CD4-positive, alpha-beta T cell (primary cell): ENCODE measurements around the gene PPP1R1A. TPM values are rescaled to one million over a fixed set of nuclear protein-coding genes. Genes with fewer than 3 reads are reported as not detected.

ENCODE experiments used
- ATAC-seq: fragments of 200-7000 bp; cut with Tn5 transposase; one replicate; pipeline ENCODE4 v1.10.0; 2022; ENCODE audit warnings: mild to moderate bottlenecking; ENCODE audit not compliant: poor library complexity
- CTCF ChIA-PET: fragments of 350-600 bp; sonication (Branson Sonifier 250); formaldehyde crosslinking; loops from one replicate; lab custom pipeline; 2021; ENCODE audit warnings: antibody characterized with exemption, inconsistent platforms; lab: Charles Lee
- POLR2A ChIA-PET: fragments of 350-600 bp; sonication (Branson Sonifier 250); formaldehyde crosslinking; loops from one replicate; lab custom pipeline; 2021; ENCODE audit warnings: antibody characterized with exemption, inconsistent platforms; lab: Charles Lee
- DNase-seq, 14 experiments: peaks; one replicate each; pipeline ENCODE4 v3.0.0-alpha.2; 2013 to 2020; ENCODE audit warnings: mixed read lengths in 2 of 14
- H3K27ac ChIP-seq, 2 donors: one replicate each; pipeline versions ENCODE4 v1.5.1 to v1.7.0; 2013; ENCODE audit warnings: low read length in 2 of 2, low read depth in 1 of 2, mild to moderate bottlenecking in 1 of 2
- H3K27me3 ChIP-seq, 2 experiments: 1 replicate in 1 of 2; 2 replicates in 1 of 2; pipeline versions ENCODE4 v1.6.1 to v1.7.0; 2013; ENCODE audit warnings: low read length in 2 of 2, control low read depth in 1 of 2, mild to moderate bottlenecking in 1 of 2, moderate library complexity in 1 of 2; ENCODE audit not compliant: insufficient read depth in 2 of 2, control insufficient read depth in 1 of 2
- H3K36me3 ChIP-seq: one replicate; pipeline ENCODE4 v1.6.1; 2013; ENCODE audit warnings: low read length, control low read depth; ENCODE audit not compliant: insufficient read depth
- H3K4me1 ChIP-seq: one replicate; pipeline ENCODE4 v1.6.1; 2013; ENCODE audit warnings: low read length, control low read depth; ENCODE audit not compliant: insufficient read depth
- H3K4me3 ChIP-seq: one replicate; pipeline ENCODE4 v1.5.1; 2013; ENCODE audit warnings: mild to moderate bottlenecking, low read length, moderate library complexity
- H3K9me3 ChIP-seq, 2 experiments: 1 replicate in 1 of 2; 2 replicates in 1 of 2; pipeline versions ENCODE4 v1.6.1 to v1.7.0; 2013; ENCODE audit warnings: low read length in 2 of 2, mild to moderate bottlenecking in 2 of 2, control low read depth in 1 of 2, moderate library complexity in 1 of 2; ENCODE audit not compliant: control insufficient read depth in 1 of 2, insufficient read depth in 1 of 2
- H3K27ac Mint-ChIP-seq: one replicate; pipeline ENCODE4 v1.8.0; 2020; ENCODE audit warnings: mixed read lengths
- H3K27me3 Mint-ChIP-seq: one replicate; pipeline ENCODE4 v1.8.0; 2021; ENCODE audit warnings: mixed read lengths
- H3K36me3 Mint-ChIP-seq: one replicate; pipeline ENCODE4 v1.8.0; 2021; ENCODE audit warnings: low read depth, mixed read lengths
- H3K4me1 Mint-ChIP-seq: one replicate; pipeline ENCODE4 v1.8.0; 2021; ENCODE audit warnings: low read depth, mixed read lengths
- H3K4me3 Mint-ChIP-seq: one replicate; pipeline ENCODE4 v1.8.0; 2020; ENCODE audit warnings: mild to moderate bottlenecking, mixed read lengths
- H3K9me3 Mint-ChIP-seq: one replicate; pipeline ENCODE4 v1.8.0; 2020; ENCODE audit warnings: mixed read lengths
- intact Hi-C, 2 experiments: fragments of 100-400 bp; cut with DNase I in 1 of 2; cut with micrococcal nuclease in 1 of 2; formaldehyde crosslinking; loops; one replicate each; pipeline versions ENCODE4 v1.15.1 to v1.9.0; 2023 to 2025; cut with DNase I, micrococcal nuclease
- total RNA-seq, 174 experiments: library from RNA in 2 of 174; stranded (reverse) in 2 of 174; gene quantifications; one replicate each; pipeline ENCODE4 v1.2.3 and lab custom pipeline; 2021 to 2026
- TF ChIP-seq, protein P1 (sequence below): fragments of 200-600 bp; IDR thresholded peaks from one replicate; pipeline ENCODE4 v1.8.0; 2022; ENCODE audit warnings: antibody characterized with exemption, mild to moderate bottlenecking

The PPP1R1A gene
- total RNA-seq, 2 experiments from 2014 or later = not detected

GRCh38 chr12:54595471-54595870 is 7.0 kb upstream of the PPP1R1A start:
- H3K4me3 ChIP-seq = no peak overlapping the region
- CTCF ChIA-PET = no interaction called here
- Mint-ChIP-seq H3K4me3 (no peak overlapping the region), H3K27me3 (peaks cover 21% of the 10 kb centered on the region), H3K4me1 (peaks cover 5% of the 10 kb centered on the region), H3K36me3 (no peaks in the 10 kb centered on the region), H3K27ac (no peak overlapping the region), H3K9me3 (no peaks in the 10 kb centered on the region)
- intact Hi-C loops = loop anchor here in 1 of 2 experiments (10.0 kb wide), 1 partner anchor 399 kb away; no protein-coding TSS in a partner anchor
- TF ChIP-seq, protein P1, sequence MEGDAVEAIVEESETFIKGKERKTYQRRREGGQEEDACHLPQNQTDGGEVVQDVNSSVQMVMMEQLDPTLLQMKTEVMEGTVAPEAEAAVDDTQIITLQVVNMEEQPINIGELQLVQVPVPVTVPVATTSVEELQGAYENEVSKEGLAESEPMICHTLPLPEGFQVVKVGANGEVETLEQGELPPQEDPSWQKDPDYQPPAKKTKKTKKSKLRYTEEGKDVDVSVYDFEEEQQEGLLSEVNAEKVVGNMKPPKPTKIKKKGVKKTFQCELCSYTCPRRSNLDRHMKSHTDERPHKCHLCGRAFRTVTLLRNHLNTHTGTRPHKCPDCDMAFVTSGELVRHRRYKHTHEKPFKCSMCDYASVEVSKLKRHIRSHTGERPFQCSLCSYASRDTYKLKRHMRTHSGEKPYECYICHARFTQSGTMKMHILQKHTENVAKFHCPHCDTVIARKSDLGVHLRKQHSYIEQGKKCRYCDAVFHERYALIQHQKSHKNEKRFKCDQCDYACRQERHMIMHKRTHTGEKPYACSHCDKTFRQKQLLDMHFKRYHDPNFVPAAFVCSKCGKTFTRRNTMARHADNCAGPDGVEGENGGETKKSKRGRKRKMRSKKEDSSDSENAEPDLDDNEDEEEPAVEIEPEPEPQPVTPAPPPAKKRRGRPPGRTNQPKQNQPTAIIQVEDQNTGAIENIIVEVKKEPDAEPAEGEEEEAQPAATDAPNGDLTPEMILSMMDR = no peak
- no peak overlapping the region for H3K27ac ChIP-seq
- no peaks in the 10 kb centered on the region for H3K36me3 ChIP-seq
- no peaks in the 10 kb centered on the region for H3K9me3 ChIP-seq
- POLR2A ChIA-PET = no interaction called here
- peaks cover 5% of the 10 kb centered on the region for H3K4me1 ChIP-seq
- DNase-seq (no peak), ATAC-seq (no peak)
- H3K27me3 ChIP-seq = peaks cover 0 to 3% of the 10 kb centered on the region in 2 experiments

DNA sequence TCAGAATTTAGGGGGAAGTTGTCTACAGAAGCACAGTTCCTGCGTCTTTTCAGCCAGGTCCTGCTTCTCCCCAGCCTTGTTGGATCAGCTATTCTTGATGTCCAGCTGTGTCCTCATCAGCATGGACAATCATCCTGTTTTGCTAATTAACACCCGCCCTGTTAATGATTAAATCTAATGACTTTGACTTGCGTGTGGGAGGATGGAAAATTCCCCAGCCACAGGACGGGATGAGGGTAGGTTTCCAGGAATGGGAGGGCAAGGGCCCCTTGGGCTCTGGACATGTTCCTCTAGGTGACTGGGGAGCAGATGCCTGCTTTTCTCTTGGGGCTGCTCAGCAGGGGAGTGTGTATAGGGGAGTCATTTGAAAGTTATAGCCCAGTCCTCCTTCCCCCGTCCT is 5.3 kb upstream of the PPP1R1A start:
- H3K36me3 ChIP-seq = no peaks in the 10 kb centered on the region
- TF ChIP-seq, protein P1 = no peak
- no peaks in the 10 kb centered on the region for H3K9me3 ChIP-seq
- H3K4me1 ChIP-seq = peaks cover 9% of the 10 kb centered on the region
- H3K4me3 ChIP-seq = no peak overlapping the region
- H3K9me3 Mint-ChIP-seq = no peaks in the 10 kb centered on the region
- no peak overlapping the region for H3K27ac Mint-ChIP-seq
- peaks cover 13 to 18% of the 10 kb centered on the region in 2 experiments for H3K27me3 ChIP-seq
- CTCF ChIA-PET = interaction anchor here (0.8 kb wide), 1 partner anchor 10 kb away, joined by 3 read pairs; no protein-coding TSS in a partner anchor
- DNase-seq (no peak), ATAC-seq (no peak)
- POLR2A ChIA-PET = no interaction called here
- H3K36me3 Mint-ChIP-seq = no peaks in the 10 kb centered on the region
- intact Hi-C loops = loop anchor here in 1 of 2 experiments (10.0 kb wide), 1 partner anchor 401 kb away; no protein-coding TSS in a partner anchor
- peaks cover 9% of the 10 kb centered on the region for H3K4me1 Mint-ChIP-seq
- H3K4me3 Mint-ChIP-seq = no peak overlapping the region
- H3K27ac ChIP-seq = no peak overlapping the region
- H3K27me3 Mint-ChIP-seq = peaks cover 34% of the 10 kb centered on the region

GRCh38 chr12:54593135-54593534 is 4.7 kb upstream of the PPP1R1A start:
- peaks cover 13% of the 10 kb centered on the region for H3K4me1 ChIP-seq
- Mint-ChIP-seq H3K4me1 (peaks cover 10% of the 10 kb centered on the region), H3K27ac (no peak overlapping the region), H3K4me3 (no peak overlapping the region), H3K9me3 (no peaks in the 10 kb centered on the region), H3K27me3 (peaks cover 35% of the 10 kb centered on the region), H3K36me3 (no peaks in the 10 kb centered on the region)
- peaks cover 16 to 18% of the 10 kb centered on the region in 2 experiments for H3K27me3 ChIP-seq
- ATAC-seq (no peak), DNase-seq (no peak)
- intact Hi-C loops = loop anchor here in 1 of 2 experiments (10.0 kb wide), 1 partner anchor 402 kb away; no protein-coding TSS in a partner anchor
- peaks cover 0 to under 1% of the 10 kb centered on the region in 2 experiments for H3K9me3 ChIP-seq
- TF ChIP-seq, protein P1 = no peak
- ChIA-PET CTCF (interaction anchor here (0.8 kb wide), 1 partner anchor 10 kb away, joined by 3 read pairs; no protein-coding TSS in a partner anchor), POLR2A (no interaction called here)
- no peak overlapping the region for H3K4me3 ChIP-seq
- no peak overlapping the region for H3K27ac ChIP-seq
- H3K36me3 ChIP-seq = no peaks in the 10 kb centered on the region
